Neutrophil (primary cell): ENCODE measurements around the gene TBX4.

Experiments
- H3K27ac ChIP-seq: fragments of 200-600 bp; sonication (generic); 2 replicates; pipeline ENCODE4 v1.5.1; 2016; ENCODE audit warnings: mild to moderate bottlenecking, moderate library complexity
- H3K27me3 ChIP-seq: fragments of 200-600 bp; sonication (generic); 2 replicates; pipeline ENCODE4 v1.6.0; 2016; ENCODE audit warnings: mild to moderate bottlenecking
- H3K36me3 ChIP-seq: fragments of 200-600 bp; sonication (generic); 2 replicates; pipeline ENCODE4 v1.5.1; 2017
- H3K4me1 ChIP-seq, 2 experiments: fragments of 200-600 bp in 1 of 2; sonication (generic) in 1 of 2; 1 replicate in 1 of 2; 2 replicates in 1 of 2; pipeline versions ENCODE4 v1.5.1 to v1.6.1; 2013 to 2016; ENCODE audit warnings: low read depth in 1 of 2, low read length in 1 of 2, mild to moderate bottlenecking in 1 of 2, moderate library complexity in 1 of 2; ENCODE audit not compliant: control insufficient read depth in 1 of 2, insufficient read depth in 1 of 2
- H3K4me3 ChIP-seq, 2 experiments: fragments of 200-600 bp in 1 of 2; sonication (generic) in 1 of 2; 1 replicate in 1 of 2; 2 replicates in 1 of 2; pipeline ENCODE4 v1.5.1; 2013 to 2016; ENCODE audit warnings: low read depth in 1 of 2, low read length in 1 of 2, mild to moderate bottlenecking in 1 of 2, moderate library complexity in 1 of 2
- H3K9me3 ChIP-seq: fragments of 200-600 bp; sonication (generic); 2 replicates; pipeline ENCODE4 v1.5.1; 2016
- TF ChIP-seq, protein P1 (sequence below): fragments of 200-600 bp; sonication (generic); IDR thresholded peaks from 2 replicates; pipeline ENCODE4 v1.5.1; 2016; ENCODE audit warnings: antibody characterized with exemption

TBX4 gene

DNA sequence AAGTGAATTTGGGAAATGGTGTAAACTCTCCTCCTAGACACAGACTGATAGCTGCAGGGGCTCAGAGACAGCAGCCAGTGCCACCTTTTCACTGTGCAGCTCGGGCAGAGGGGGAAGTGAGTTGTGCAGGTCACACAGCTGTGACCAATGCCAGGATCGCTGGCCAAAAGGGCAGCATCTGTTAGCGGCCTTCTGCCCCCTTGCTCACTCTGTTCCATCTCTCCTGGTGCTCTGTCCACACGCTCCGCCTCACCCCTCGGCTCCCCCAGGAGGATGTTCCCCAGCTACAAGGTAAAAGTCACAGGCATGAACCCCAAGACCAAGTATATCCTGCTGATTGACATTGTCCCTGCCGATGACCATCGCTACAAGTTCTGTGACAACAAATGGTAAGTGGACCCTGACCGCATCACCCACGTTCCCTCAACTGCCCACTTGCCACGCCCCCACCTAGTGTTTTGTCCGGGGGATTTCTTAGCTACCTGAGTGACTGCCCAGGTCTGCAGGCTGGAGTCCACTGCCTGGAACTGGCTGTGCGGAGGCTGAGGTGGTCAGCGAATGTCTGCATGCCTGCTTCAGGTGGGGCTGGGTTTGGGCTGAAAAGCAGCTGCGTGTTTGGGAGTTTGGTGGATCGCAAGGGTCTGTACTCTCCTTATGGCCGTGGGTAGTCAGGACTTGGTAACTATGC is 13.5 kb downstream of the TBX4 start:
- H3K36me3 ChIP-seq, result no peaks in the 10 kb centered on the region
- H3K4me1 ChIP-seq, result no peaks in the 10 kb centered on the region
- H3K9me3 ChIP-seq, result no peaks in the 10 kb centered on the region
- peaks cover 89% of the 10 kb centered on the region for H3K27me3 ChIP-seq
- H3K27ac ChIP-seq, result no peak overlapping the region
- TF ChIP-seq, protein P1, sequence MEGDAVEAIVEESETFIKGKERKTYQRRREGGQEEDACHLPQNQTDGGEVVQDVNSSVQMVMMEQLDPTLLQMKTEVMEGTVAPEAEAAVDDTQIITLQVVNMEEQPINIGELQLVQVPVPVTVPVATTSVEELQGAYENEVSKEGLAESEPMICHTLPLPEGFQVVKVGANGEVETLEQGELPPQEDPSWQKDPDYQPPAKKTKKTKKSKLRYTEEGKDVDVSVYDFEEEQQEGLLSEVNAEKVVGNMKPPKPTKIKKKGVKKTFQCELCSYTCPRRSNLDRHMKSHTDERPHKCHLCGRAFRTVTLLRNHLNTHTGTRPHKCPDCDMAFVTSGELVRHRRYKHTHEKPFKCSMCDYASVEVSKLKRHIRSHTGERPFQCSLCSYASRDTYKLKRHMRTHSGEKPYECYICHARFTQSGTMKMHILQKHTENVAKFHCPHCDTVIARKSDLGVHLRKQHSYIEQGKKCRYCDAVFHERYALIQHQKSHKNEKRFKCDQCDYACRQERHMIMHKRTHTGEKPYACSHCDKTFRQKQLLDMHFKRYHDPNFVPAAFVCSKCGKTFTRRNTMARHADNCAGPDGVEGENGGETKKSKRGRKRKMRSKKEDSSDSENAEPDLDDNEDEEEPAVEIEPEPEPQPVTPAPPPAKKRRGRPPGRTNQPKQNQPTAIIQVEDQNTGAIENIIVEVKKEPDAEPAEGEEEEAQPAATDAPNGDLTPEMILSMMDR, result no peak
- H3K4me3 ChIP-seq, result no peak overlapping the region

DNA sequence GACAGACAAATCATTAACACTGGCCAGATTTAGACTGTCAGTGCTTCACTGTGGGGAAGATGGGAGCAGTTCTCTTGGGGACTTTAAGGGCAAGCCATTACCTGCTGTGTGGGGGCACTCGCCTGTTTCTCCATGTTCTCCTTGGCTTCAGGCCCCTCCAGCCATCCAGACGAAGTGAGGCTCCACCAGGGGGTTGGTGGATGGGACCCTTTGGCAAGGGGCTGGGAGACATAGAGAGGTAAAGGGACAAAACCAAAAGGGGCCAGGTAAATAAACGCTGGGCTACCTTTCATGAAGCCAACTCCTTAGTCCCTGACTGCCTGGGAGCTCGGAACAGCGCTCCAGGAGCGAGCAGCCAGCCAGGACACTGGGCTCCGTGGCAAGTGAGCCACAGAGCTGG is 14.0 kb downstream of the TBX4 start:
- Histone ChIP-seq H3K36me3 (no peaks in the 10 kb centered on the region), H3K27ac (no peak overlapping the region), H3K4me3 (no peak overlapping the region), H3K27me3 (peaks cover 87% of the 10 kb centered on the region), H3K9me3 (no peaks in the 10 kb centered on the region), H3K4me1 (no peaks in the 10 kb centered on the region)
- TF ChIP-seq, protein P1, result no peak

DNA sequence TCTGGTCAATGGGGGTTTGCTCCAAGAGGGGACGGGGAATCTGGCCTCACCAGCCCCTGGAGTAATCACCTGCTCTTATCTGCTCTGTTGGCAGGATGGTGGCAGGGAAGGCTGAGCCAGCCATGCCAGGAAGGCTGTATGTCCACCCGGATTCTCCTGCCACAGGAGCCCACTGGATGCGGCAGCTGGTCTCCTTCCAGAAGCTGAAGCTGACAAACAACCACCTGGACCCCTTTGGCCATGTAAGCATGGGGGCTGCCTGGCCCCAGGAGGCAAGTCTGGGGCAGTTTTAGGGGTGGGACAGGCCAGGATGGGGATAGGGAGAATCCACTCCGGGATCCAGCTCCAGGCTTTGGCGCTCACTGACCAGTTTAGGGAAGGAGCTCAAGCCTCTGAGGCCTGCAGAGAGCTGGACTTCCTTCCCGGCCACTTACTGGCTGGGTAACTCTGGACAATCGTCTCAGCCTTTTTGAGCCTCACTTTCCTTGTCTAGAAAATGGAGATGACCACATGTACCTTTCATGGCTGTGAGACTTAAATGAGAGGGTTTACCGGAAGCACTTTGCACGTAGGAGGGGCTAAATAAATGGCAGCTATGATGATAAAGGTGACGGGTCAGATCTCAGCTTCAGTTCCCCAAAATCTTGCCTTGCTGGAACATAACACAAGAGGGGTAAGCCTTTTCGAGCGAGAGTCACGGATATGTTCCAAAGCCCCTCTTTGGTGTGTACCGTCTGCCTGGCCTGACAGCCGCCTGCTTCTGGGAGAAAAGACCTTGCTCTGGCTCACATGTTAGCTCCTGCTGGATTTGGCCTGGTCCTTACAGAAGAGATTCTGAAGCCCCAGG is 15.4 kb downstream of the TBX4 start:
- TF ChIP-seq, protein P1, result no peak
- Histone ChIP-seq H3K4me3 (no peak overlapping the region), H3K27me3 (peaks cover 80% of the 10 kb centered on the region), H3K4me1 (no peaks in the 10 kb centered on the region), H3K36me3 (no peaks in the 10 kb centered on the region), H3K27ac (no peak overlapping the region), H3K9me3 (no peaks in the 10 kb centered on the region)

DNA sequence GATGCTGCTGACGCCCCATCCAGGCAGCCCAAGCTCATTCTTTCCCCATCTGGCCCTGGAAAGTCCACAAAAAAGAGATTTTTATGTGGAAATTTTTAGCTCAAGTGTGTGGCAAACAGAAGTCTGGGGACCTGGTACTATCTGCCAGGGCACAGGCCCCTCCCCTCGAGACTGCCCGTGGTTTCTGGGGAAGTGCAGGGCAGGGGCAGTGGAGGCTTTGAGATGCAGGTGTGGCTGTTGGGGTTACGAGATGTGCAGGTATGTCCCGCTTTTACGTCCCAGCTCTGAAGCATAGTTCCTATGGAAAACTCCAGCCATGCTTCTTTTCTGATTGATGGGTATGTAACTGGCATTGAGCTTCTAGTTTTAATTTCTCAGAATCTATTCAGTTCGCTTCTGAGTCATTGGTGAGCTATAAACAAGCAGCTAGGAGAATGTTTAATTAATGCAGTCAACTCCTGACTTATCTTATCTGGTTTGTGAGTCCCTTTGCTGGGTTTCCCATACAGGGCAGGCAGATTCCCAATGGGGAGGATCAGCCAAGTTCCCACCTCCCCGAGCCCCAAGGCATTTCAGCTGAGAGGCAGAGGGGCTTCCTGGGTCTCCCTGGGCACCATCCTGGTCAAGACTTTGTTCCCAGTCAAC is 16.2 kb downstream of the TBX4 start:
- H3K27ac ChIP-seq, result no peak overlapping the region
- no peak overlapping the region for H3K4me3 ChIP-seq
- no peaks in the 10 kb centered on the region for H3K9me3 ChIP-seq
- H3K36me3 ChIP-seq, result no peaks in the 10 kb centered on the region
- H3K27me3 ChIP-seq, result peaks cover 79% of the 10 kb centered on the region
- TF ChIP-seq, protein P1, result no peak
- H3K4me1 ChIP-seq, result no peaks in the 10 kb centered on the region

DNA sequence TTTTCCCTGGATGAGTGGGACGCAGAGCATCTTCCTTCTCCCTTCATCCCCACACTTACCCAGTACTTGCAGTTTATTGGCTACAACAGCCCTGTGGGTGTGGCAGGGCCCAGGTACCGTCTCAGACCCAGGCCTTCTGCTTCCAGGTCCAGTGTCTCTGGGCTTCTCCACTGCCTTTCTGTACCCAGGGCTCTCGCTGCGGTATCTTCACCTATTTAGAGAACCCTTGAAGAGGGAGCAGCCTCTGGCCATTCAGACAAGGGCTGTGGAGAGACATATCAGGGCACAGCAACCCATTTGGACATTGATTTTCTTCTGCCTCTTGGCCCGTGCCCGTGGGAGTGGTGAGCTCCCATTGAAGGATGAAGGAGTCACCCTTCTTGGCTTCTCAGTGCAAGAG is 17.3 kb downstream of the TBX4 start:
- H3K4me1 ChIP-seq, result no peaks in the 10 kb centered on the region
- H3K27me3 ChIP-seq, result peaks cover 77% of the 10 kb centered on the region
- TF ChIP-seq, protein P1, result no peak
- no peak overlapping the region for H3K4me3 ChIP-seq
- H3K9me3 ChIP-seq, result no peaks in the 10 kb centered on the region
- H3K27ac ChIP-seq, result no peak overlapping the region
- H3K36me3 ChIP-seq, result no peaks in the 10 kb centered on the region
